ENCODE results near the gene CNIH3. TPM values are rescaled to one million over a fixed set of nuclear protein-coding genes. Genes with fewer than 3 reads are reported as not detected.
"Not testable (repeated sequence)": the region's sequence is repeated elsewhere in the genome, so short reads cannot be mapped to it uniquely, and the experiment has no call there.

CNIH3 gene
- total RNA-seq, 1 donor from 2014 or later = 1.8 TPM

GRCh38 chr1:224684979-224685425, 68.9 kb downstream of the CNIH3 start:
- DNase-seq (ENCODE audit: low read depth in 2 of 2) = peak in 1 of 2 donors; percentile 27

DNA sequence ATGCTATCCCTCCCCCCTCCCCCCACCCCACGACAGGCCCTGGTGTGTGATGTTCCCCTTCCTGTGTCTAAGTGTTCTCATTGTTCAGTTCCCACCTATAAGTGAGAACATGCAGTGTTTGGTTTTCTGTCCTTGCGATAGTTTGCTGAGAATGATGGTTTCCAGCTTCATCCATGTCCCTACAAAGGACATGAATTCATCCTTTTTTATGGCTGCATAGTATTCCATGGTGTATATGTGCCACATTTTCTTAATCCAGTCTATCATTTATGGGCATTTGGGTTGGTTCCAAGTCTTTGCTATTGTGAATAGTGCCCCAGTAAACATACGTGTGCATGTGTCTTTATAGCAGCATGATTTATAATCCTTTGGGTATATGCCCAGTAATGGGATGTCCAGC, 70.0 kb downstream of the CNIH3 start:
- not testable (repeated sequence) for DNase-seq (ENCODE audit: low read depth in 2 of 2)

GRCh38 chr1:224687465-224687864, 71.3 kb downstream of the CNIH3 start:
- DNase-seq (ENCODE audit: low read depth in 2 of 2) = no peak

GRCh38 chr1:224689374-224689773, 73.3 kb downstream of the CNIH3 start:
- DNase-seq (ENCODE audit: low read depth in 2 of 2) = no peak

DNA sequence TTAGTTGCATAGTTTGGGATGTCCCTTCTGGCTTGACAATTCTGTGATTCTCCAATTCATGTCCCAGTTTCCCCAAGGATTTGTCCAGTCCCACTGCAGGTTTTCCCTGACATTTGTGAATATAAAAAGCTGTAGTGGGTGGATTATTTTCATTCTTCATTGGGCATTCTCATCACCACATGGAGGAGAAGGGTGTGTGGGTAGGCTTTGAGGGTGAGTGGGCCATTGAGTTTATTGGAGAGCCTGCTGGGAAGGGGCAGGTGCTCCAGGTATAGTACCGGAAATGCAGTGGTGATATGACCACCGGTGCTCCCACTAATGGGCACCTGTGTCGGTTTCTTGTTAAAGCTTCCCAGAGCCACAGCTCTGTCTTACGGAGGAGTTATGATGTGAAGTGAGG, 74.5 kb downstream of the CNIH3 start:
- DNase-seq (ENCODE audit: low read depth in 2 of 2) = no peak

- no peak for DNase-seq (ENCODE audit: low read depth in 2 of 2)
Observed at GRCh38 chr1:224691148-224691925, 75.2 kb downstream of the CNIH3 start.

DNA sequence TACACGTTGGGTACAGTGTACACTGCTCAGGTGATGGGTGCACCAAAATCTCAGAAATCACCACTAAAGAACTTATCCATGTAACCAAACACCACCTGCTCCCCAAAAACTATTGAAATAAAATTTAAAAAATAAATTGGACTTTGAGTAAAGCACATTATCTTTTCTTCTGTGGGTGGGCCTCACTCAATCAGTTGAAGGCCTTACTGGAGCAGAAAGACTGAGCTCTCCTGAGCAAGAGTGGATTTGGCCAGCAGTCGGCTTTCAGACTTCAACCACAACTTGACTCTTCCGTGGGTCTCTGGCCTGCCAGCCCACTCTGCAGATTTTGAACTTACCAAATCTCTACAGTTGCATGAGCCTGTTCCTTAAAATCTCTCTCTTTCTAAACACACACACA, 78.9 kb downstream of the CNIH3 start:
- no peak for DNase-seq (ENCODE audit: low read depth in 2 of 2)

DNA sequence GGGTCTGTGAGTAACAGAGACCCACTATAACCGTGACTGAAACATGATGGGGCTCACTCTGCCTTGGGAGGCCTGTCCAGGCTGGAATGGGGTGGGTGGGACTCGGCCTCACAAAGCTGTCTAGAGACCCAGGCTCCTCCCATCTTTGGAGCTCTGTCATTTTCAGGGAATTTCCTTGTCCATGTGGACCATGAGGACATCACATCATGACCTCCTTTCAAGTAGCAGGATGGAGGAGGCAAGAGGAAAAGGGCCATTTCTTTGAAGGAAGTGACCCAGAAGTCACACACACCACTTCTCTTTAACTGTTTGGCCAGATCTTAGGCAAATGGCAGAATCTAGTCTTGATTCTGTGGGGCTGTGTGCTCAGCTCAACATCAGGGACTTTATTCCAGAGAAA, 79.9 kb downstream of the CNIH3 start:
- no peak for DNase-seq (ENCODE audit: low read depth in 2 of 2)

GRCh38 chr1:224696891-224697765, 81.0 kb downstream of the CNIH3 start:
- DNase-seq (ENCODE audit: low read depth in 2 of 2) = peak in 1 of 2 donors; percentile 32

GRCh38 chr1:224698015-224698451, 81.9 kb downstream of the CNIH3 start:
- DNase-seq (ENCODE audit: low read depth in 2 of 2) = no peak

DNA sequence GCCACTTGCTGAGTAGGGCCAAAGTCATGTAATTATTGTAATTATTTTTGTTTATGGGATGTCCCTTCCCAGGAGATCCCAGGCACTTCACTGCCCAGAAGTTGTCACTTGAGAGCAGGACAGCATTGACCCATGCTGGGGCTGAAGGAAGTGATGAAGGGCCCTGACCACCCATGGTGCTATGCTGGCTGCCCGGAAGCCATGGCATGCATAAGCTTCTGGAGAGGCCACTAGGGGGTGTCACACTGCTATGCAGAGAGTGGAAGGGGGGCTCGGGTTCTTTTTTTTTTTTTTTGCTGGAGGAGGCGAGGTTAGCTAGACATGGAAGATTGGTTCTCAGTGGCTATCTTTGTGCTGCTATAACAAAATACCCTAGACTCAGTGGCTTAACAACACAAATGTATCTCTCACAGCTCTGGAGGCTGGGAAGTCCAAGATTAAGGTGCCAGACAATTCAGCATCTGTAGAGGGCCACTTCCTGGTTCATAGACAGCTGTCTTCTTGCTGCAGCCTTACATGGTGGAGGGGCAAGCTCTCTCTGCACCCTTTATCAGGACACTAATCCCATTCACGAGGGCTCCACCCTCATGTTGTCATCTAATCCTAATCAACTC, 84.9 kb downstream of the CNIH3 start:
- DNase-seq (ENCODE audit: low read depth in 2 of 2) = peak; percentile 9 to 15

GRCh38 chr1:224703702-224704101, 87.6 kb downstream of the CNIH3 start:
- no peak for DNase-seq (ENCODE audit: low read depth in 2 of 2)

GRCh38 chr1:224704107-224704735, 88.1 kb downstream of the CNIH3 start:
- DNase-seq (ENCODE audit: low read depth in 2 of 2) = no peak

GRCh38 chr1:224705578-224705977, 89.5 kb downstream of the CNIH3 start:
- DNase-seq (ENCODE audit: low read depth in 2 of 2) = no peak

GRCh38 chr1:224707843-224708725, 92.0 kb downstream of the CNIH3 start:
- DNase-seq (ENCODE audit: low read depth in 2 of 2) = no peak

DNA sequence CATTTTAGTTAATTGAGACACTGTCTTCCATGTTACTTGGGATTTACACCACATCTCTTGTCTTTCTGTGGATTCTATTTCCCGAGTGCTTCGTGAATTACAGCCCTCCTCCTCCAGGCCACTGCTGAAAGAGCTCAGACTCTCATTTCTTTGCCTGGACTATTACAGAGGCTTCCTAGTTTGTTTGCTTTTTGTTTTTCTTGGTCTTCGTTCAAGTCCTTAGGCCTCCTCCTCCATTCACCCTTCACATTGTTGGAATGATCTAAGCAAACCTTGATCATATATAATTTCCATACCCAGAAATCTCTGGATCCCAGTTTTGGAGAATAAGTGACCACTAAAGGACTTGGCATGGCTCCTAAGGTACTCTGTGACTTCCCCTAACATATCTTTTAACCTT, 94.1 kb downstream of the CNIH3 start:
- DNase-seq (ENCODE audit: low read depth in 2 of 2) = no peak

GRCh38 chr1:224711231-224711756, 95.2 kb downstream of the CNIH3 start:
- DNase-seq (ENCODE audit: low read depth in 2 of 2) = not testable (repeated sequence)

DNA sequence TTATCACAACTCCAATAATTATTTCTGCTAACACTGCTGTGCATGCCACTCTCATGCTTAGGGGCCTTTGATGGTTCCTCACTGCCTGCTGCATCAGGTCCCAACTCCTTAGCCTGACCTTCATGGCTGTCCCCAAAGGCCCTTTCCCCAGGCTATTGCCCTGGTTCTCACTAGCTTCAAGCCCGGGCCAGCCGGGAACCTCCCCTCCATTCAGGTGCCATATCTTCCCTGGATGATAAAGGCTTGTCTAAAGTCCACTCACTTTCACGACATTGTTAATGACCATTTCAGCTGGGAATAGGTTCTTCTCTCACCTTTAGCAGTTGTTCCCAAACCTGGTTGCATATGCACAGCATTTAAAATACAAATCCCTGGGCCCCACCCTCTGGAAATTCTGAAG, 95.8 kb downstream of the CNIH3 start:
- DNase-seq (ENCODE audit: low read depth in 2 of 2) = no peak

DNA sequence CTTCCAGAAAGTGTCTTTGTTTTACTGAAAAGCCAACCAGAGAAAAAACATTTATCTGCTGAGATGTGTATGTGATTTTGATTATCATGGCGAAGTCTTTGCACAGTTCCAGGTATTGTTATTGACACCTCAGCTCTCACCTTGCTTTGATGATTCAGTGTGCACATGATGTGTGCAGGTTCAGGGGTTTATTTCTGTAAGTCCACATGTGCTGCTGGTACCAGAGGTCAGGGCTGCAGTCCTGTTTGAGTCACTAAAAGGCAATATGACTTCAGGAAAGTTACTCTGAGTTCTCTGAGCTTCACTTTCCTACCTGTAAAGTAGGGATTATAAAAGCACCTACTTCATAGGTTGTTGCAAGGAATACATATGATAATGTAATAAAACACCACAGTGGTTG, 97.1 kb downstream of the CNIH3 start:
- DNase-seq (ENCODE audit: low read depth in 2 of 2) = no peak

DNA sequence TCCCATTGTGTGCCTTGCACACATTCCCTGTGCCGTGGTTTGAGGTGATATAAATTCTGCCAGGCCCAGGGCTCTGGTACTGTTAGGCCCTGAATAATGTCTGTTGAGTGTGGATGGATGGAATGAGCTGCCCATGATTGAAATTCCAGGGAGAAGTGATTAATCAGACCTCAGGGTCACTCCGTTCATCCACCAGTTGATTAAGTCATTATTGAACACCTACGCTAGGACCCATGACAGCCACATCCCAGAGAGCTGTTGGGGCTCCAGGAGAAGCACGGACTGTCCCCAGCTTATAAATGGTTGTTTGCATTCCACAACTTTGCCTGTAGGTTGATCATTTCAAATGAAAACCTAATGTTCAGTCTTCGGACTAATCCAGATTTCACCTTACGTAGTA, 98.4 kb downstream of the CNIH3 start:
- no peak for DNase-seq (ENCODE audit: low read depth in 2 of 2)

All from lung microvascular endothelial cell (primary cell).